ENCODE results near the gene BAIAP2L1.

The BAIAP2L1 gene

GRCh38 chr7:98294798-98295382, 106.0 kb downstream of the BAIAP2L1 start (continued):
- TF ChIP-seq PRDM2 (tag by site-specific recombination; IDR thresholded peaks at IDR 0.05; ENCODE audit: borderline replicate concordance) (no peak), PRDM1 (tag by site-specific recombination; IDR thresholded peaks at IDR 0.05) (no peak), ZNF660 (tag by site-specific recombination; IDR thresholded peaks at IDR 0.05) (no peak), GLI2 (tag by site-specific recombination; IDR thresholded peaks at IDR 0.05; ENCODE audit: borderline replicate concordance, low read depth) (no peak), ZBTB1 (tag by site-specific recombination; IDR thresholded peaks at IDR 0.05) (no peak), ZEB2 (tag by site-specific recombination; IDR thresholded peaks at IDR 0.05) (peak; percentile 42; the same call in 1 of the 2 replicates), ZNF140 (tag by site-specific recombination; IDR thresholded peaks at IDR 0.05) (no peak), ZNF133 (tag by site-specific recombination; IDR thresholded peaks at IDR 0.05) (no peak), ZNF394 (tag by site-specific recombination; IDR thresholded peaks at IDR 0.05; ENCODE audit: borderline replicate concordance) (peak; percentile 38; the same call in 1 of the 2 replicates), HOXC10 (CRISPR knock-in tag; IDR thresholded peaks at IDR 0.05) (no peak), ZNF768 (tag by site-specific recombination; IDR thresholded peaks at IDR 0.05) (no peak), ZSCAN18 (tag by site-specific recombination; IDR thresholded peaks at IDR 0.05) (no peak), ZBTB11 (tag by site-specific recombination; conservative IDR thresholded peaks at IDR 0.05; ENCODE audit: low read depth) (peak; percentile 64; the same call in 1 of the 2 replicates), SP3 (tag by site-specific recombination; IDR thresholded peaks at IDR 0.05) (0 out of 2 replicates have a peak, but pooled peaks have one; percentile 12), ZNF549 (tag by site-specific recombination; IDR thresholded peaks at IDR 0.05) (no peak), ZNF155 (tag by site-specific recombination; IDR thresholded peaks at IDR 0.05) (no peak), ZFP41 (tag by site-specific recombination; IDR thresholded peaks at IDR 0.05; ENCODE audit: borderline replicate concordance) (no peak), ZNF544 (tag by site-specific recombination; IDR thresholded peaks at IDR 0.05) (no peak), PATZ1 (tag by site-specific recombination; IDR thresholded peaks at IDR 0.05) (peak; percentile 69), ZSCAN5A (tag by site-specific recombination; IDR thresholded peaks at IDR 0.05) (no peak), ZNF571 (tag by site-specific recombination; IDR thresholded peaks at IDR 0.05) (no peak), ZNF629 (tag by site-specific recombination; IDR thresholded peaks at IDR 0.05) (no peak), ZNF16 (tag by site-specific recombination; IDR thresholded peaks at IDR 0.05; ENCODE audit: low read depth) (no peak), HOXD13 (CRISPR knock-in tag; IDR thresholded peaks at IDR 0.05; ENCODE audit: borderline replicate concordance) (no peak), ZNF76 (tag by site-specific recombination; IDR thresholded peaks at IDR 0.05; ENCODE audit: borderline replicate concordance, low read depth) (no peak), ZNF510 (tag by site-specific recombination; IDR thresholded peaks at IDR 0.05; ENCODE audit: insufficient replicate concordance) (no peak)
